GM12891 (cell line): ENCODE measurements around the gene SUMO3.

Source experiments
- POLR2A ChIP-seq: IDR thresholded peaks from 2 replicates; pipeline ENCODE4 v1.6.1; 2011; ENCODE audit warnings: low read depth, low read length, control low read depth
- POLR2AphosphoS5 ChIP-seq: IDR thresholded peaks from 2 replicates; pipeline ENCODE4 v1.6.1; 2011; ENCODE audit warnings: low read depth, low read length, control low read depth
- POU2F2 ChIP-seq: IDR thresholded peaks from 2 replicates; pipeline ENCODE4 v1.6.1; 2011; ENCODE audit warnings: low read depth, mild to moderate bottlenecking, control low read depth, low read length, moderate library complexity
- SPI1 ChIP-seq: IDR thresholded peaks from 2 replicates; pipeline ENCODE4 v1.6.1; 2011; ENCODE audit warnings: low read depth, low read length, control low read depth
- TAF1 ChIP-seq: IDR thresholded peaks from 2 replicates; pipeline ENCODE4 v1.6.1; 2011; ENCODE audit warnings: low read depth, low read length, control low read depth

DNA sequence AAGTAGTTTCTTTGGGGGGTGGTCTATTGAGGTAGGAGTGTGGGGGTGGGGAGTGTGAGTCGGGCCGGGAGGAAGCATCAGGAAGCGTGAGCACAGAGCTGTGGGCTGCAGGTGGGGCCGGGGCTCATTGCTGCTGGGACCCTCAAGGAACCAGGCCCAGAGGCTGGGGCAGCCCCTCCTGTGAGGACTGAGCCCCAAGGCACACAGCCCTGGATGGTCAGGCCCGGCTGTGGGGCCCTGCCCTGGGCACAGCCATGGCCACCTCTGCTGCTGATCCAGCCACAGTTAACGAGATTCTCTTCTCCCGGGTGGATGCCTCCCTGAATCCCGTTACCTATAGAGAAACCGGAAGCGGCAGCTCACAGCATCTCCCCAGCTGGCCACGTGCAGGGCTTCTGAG lies 22.9 kb upstream of the SUMO3 start:
- no peak for TF ChIP-seq POLR2AphosphoS5
- no peak for TF ChIP-seq POLR2A
- no peak for TF ChIP-seq SPI1
- no peak for TF ChIP-seq TAF1
- no peak for TF ChIP-seq POU2F2
